ENCODE data around the gene ATF7.
"Not testable (repeated sequence)": the region's sequence is repeated elsewhere in the genome, so short reads cannot be mapped to it uniquely, and the experiment has no call there.

The ATF7 gene

DNA sequence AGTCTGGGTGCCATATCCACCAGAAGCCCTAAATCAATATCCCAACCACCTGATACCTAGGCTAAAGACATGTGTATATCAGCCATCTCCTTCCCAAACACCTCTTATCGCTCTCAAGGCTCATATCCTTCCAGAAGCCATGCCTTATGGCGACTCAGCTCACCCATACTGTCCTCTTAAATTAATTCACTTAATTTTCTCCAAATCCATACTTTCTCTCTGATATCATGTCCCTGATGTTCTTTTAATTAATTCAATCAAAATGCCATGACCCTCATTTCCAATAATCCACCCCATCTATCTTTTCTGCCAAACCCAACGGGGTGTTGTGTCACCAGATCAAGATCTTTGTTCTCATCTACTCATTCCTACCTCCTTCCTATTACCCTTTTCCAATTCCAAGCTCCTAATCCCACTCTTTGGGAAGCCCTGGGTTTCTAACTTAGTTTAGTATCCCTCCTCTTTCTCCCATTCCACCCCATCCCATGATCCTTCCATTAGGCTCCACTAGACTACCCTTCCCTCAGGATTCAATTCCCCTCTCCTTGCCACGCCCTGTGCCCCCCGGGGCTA, 723 bp downstream of the ATF7 start:
- no peak for DNase-seq

DNA sequence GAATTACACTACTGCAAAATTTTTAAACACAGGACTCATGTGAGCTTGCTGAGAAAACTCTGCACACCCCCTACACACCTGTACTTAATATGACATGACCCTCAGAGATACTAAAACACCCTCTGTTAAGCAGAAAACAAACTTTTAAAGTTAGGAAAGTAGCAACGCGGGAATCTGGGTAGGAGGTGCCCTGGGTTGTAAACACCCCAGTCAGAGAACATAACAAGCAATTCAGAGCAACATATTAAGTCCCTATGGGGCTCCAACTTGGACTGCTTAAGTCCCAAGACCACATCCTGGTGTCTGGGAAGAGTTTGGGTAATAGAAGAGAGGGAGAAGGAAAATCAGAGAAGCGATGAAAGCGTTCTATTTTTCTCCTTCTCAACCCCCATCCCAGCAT, 1.2 kb downstream of the ATF7 start:
- DNase-seq, result no peak

DNA sequence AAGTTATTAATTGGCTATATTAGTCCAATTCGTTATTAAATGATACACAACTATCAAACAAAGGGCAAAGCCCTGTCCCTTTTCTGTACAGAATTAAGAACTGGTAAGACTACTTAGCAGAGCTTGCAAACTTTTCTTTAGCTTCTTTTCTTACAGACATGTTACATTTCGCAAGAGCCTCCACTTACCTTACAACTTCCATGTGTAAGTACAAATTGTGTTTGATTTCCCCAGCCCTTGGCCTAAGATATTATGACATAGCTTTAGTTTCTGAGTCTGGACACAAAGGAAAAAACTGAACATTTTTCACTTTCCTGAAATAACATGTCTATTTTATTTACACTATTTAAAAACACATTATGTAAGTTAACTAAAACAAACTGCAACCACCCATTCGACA, 1.7 kb downstream of the ATF7 start:
- no peak for DNase-seq

DNA sequence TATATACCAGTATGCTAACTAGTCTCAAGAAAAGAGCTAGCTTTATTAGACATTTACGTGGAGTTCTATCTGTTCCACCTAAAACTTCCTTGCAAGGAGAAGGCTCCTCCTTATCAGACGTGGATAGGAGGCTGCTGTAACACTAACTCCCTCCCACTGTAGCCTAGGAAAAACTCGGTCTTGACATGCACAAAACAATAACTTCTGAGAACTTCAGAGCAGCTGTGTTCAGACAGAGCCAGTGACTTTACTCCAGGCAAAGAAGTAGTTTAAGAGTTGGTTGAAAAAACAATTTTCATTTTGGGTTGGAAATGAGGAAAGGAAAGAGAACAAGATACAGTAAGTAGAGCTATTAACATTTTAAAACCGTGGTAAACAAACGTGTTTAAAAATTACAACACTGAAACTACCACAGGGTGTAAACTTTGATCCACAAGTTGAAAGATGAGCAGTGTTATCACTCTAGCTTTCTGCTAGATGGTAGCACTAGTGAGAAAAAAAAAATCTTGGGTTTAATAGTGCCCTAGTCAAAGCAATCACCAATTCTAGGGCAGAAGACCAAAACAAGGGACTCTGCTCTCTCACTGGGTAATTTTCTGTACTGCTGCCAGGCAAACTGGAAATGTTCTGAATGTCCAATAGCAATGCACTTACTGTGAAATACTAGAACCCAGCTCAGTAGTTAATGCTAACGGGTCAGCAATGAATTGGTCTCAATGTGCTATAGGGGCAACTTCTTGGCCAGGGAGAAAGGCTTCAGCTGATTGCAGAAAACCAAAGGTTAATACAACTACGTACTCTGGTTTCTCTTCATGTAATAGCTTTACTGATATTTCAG, 2.4 kb downstream of the ATF7 start:
- no peak for DNase-seq

DNA sequence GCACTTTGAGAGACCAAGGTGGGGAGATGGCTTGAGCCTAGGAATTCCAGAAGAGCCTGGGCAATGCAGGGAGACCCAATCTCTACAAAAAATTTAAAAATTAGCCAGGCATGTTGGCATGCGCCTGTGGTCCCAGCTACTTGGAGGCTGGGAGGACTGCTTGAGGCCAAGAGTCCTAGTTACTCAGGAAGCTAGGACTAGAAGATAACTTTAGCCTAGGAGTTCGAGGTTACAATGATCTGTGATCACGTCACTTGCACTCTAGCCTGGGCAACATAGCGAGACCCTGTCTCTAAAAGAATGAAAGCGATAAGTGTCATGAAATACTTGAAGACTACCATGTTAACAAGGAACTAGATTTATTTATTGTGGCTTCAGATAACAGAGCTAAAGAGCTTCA, 3.5 kb downstream of the ATF7 start:
- DNase-seq, result no peak

DNA sequence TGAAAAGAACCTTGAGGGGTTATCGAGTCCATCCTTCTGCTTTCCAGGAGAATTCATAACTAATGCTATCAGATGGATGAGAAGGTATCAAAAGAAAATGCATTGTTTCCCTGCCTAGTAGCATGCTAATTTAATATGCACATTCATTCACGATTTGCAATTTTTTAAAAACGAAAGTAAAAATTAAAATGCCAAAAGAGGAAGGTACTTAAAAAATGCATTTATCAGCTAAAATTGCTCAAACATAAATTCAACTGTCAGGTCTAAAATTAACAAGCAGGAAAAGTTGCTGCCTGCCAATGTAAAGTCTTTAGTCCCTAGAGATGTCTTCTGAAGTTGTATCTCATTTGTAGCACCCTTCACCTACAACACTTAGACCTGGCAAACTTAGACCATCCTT, 7.9 kb downstream of the ATF7 start:
- no peak for DNase-seq

DNA sequence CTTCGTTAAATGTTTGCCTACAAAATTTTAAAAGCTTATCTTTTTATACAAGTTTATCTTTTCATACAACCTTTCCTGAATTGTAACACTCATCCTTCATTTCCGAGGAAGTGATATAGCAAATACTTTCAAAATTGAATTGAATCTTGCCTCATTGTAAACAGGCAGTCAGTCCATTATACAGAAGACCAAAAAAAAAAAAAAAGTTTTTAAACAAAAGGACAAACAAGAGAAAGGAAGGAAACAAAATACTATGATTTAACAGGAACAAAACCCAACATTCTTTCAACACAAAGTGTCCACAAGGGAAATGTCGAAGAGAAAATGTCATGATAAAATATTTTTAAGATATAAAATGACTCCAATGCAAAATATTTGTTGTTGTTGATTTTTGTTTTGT, 8.5 kb downstream of the ATF7 start:
- DNase-seq, result no peak

DNA sequence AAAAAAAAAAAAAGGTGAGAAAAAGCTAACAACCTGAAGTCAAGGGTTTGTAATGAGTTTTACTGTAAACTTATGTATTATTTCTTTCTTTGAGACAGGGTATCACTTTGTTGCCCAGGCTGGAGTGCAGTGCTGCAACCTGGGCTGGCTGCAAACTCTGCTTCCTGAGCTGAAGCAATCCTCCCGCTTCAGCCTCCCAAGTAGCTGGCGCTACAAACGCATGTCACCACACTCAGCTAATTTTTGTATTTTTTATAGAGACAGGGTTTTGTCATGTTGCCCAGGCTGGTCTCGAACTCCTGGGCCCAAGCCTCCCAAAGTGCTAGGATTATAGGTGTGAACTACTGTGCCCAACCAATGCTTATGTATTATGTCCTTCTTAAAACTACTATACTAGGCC, 9.2 kb downstream of the ATF7 start:
- DNase-seq, result no peak

DNA sequence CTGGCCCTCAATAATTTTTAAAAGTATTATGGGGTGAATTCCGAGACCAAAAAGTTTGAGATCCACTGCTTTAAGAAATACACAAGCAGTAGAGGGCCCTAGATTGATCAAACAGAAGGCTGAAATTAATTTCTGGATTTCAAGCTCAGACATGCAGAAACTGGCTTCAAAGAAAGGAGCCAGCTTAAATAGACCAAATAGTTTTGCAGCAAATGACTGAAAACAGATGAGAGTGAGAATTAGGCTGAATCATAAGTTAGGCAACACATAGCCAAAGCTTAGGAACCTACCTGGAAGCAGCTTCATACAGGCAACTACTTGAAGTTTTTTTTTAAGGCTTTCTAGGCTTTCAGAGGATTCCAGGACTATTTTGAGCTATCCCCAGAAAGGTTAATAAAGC, 12.4 kb downstream of the ATF7 start:
- DNase-seq, result no peak

DNA sequence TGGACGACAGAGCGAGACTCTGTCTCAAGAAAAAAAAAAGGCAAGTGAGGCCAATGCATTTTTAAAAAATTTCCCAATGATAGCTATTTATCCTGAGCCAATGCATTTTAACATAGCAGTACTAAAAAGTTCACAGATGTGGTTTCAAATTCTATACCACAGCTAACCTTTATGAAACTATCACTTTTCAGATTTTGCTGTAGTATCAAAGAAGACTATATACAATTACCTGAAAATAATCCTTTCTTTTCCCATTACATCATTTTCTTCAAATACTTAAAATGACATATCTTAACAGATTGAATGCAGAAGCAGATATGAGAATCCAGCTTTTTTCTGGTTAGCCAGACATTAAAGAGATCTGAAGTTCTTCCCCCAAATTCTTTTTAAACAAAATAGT, 13.2 kb downstream of the ATF7 start:
- DNase-seq, result no peak

DNA sequence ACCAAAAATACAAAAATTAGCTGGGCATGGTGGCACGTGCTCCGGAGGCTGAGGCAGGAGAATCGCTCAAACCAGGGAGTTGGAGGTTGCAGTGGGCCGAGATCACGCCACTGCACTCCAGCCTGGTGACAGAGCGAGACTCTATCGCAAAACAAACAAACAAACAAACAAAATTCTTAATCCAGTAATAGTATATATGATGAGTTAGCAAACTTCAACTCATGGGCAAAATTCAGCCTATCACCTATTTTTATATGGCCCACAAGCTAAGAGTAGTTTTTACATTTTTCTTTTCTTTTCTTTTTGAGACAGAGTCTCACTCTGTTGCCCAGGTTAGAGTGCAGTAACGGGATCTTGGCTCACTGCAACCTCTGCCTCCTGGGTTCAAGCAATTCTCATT, 14.9 kb downstream of the ATF7 start:
- no peak for DNase-seq

DNA sequence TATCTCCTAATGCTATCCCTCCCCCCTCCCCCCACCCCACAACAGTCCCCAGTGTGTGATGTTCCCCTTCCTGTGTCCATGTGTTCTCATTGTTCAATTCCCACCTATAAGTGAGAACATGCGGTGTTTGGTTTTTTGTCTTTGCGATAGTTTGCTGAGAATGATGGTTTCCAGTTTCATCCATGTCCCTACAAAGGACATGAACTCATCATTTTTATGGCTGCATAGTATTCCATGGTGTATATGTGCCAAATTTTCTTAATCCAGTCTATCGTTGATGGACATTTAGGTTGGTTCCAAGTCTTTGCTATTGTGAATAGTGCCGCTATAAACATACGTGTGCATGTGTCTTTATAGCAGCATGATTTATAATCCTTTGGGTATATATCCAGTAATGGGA, 19.5 kb downstream of the ATF7 start:
- not testable (repeated sequence) for DNase-seq

DNA sequence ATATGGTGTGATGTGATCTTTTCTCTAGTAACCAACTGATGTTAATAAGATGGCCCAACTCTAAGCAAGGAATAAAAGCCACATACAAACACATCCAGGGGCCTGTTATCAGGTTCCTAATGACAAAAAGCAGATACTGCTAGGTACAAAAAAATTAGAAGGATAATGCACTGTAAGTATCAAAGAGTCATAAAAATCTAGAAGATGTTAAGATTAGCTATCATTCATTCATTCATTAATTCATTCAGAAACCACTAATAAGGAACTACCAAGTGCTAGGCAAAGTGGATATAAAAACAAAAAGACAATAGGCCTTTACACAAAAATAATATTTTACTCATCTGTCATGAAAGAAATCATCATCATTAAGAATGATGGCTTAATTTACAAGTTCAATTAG, 21.6 kb downstream of the ATF7 start:
- no peak for DNase-seq

DNA sequence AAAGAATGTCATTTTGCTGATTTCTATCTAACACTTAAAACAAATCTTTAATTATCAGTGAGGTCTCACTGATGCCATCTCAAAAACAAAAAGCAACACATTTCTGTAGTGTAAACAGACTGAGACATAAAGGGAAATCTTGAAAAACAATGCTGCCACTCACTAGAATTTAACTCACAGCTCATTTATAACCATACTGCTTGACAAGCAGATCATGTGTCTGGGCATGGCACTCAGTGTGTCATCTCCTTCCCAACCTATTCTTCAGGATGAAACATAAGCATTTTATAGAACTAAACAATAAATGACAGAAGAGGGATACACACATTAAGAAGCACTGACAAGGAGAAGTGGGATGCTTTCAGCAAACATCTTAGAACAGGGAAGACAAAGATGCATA, 22.4 kb downstream of the ATF7 start:
- DNase-seq, result no peak

DNA sequence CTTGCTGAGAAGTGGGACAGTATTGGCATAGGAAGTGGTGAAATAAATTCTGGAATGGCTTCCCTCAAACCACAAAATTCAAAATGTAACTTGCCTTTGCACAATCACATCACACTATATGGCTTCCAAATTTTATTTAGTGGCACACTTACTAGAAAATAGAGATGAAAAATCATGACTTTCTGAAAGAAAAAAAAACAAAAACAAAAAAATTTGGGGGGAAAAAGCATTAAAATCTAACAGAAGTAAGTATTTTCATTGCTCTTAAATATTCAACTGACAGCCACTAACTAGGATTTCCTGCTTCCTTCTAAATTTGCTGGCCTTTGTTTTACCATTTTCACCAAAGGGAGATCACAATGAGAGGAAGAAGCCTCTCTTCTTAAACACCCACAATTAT, 23.0 kb downstream of the ATF7 start:
- no peak for DNase-seq

DNA sequence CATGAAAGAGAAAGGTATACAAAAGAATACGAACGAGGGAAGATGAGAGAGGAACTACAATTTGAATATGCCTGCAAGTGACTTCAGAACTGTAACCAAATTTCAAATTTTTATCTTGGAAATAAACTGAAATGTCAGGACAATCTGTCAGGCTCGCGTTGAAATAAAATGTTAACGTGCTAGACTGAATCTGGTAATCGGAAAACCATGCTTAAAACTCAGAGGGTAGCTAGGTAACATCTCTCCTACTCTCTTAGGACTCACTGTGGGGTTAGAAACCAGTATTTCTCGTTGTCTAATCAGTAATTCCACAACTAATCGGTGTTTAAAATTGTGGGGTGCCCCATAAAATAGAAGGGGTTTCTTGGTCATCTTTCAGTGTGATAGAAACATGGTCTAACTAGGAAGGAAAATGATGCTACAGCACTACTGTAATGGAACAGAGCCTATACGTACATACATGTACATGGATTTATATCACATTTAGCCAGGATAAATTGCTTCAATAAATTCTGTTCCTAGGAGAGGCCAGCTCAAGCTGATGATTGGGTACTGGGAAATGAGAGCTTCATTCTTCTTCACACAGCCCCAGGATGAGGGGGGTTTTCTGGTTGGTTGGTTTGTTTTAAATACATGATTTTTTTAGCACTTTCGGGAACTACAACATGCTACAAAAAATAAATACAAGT, 23.9 kb downstream of the ATF7 start:
- DNase-seq, result no peak

DNA sequence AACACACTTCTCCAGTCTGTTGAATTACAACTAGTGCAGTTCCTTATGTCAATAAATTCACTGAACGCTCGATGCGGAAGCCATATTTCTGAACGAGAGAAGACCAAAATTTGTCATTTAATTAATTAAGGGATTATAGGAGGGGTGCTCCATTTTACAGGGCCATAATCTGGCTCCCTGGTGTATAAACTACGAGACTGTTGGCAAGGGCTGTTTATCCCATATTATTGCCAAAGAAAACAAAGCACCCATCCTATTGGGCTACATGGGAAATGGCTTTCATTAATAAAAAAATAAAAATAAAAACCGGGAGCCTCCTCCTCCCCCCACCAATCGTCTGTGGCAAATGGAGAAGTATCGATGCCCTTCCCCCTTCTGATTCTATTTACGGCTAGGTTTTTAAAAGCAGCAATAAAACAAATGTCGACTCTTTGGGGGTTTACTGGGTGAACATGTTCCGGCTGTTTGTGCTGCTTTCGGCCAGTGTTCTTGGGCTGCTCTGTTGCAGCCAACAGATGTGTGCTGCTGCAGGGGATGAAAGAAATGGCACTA, 24.8 kb downstream of the ATF7 start:
- DNase-seq, result no peak

DNA sequence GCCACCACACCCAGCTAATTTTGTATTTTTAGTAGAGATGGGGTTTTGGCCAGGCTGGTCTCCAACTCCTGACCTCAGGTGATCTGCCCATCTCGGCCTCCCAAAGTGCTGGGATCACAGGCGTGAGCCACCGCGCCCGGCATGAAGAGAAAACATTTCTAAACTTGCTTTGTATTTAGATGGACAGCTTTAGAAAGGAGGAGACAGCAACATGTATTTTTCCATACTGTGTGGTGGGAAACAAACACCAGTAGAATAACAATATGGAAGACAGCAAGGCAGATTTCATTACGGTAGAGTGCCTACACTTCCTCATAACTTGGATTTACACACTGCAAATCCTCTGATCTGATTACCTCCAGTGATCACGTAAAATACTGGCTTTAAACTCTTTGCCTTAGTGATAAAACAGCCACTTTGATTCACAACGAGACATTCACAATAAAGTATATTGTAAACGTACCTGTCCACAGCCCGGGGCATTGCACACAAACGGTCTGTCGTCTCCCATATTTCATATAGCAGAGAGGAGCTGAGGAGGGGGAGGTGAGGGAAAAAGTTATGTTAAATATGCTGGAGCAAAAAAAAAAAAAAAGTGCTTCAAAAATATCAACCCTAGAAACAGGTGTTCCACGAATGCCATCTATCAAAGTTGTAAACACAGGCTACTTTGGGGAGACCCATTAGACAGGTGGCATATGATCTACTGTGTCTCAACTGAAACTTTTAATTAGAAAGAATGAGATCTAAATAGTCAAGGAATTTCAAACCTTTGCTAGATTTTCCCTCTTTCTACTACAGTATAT, 25.5 kb downstream of the ATF7 start:
- no peak for DNase-seq

DNA sequence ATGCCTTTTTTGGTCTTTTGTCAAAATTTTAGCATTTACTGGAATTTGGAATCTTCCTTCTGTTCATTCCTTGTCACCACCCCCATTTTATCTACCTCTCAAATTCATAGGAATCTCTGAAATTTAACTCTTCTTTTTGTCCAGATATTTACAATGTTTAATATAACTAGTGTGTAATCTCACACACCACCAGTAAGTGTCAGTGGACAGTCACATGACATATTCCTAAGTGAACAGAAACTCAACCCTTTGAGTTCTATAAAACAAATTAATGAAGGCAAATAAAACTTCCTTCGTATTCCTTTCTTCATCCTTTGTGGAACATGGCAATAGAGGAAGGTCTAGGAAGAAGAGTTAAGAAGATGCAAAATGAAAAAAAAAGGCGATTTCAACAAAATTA, 26.6 kb downstream of the ATF7 start:
- no peak for DNase-seq

DNA sequence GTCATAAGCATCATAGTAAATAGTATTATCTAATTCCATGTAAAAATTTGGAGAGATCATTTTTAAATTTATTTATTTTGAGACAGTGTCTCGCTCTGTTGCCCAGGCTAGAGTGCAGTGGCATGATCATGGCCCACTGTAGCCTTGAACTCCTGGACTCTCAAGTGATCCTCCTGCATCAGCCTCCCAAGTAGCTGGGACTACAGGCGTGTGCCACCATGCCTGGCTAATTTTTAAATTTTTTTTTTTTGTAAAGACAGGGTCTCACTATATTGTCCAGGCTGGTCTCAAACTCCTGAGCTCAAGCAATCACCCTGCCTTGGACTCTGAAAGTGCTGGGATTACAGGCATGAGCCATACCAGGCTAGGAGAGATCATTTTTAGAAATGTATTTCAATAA, 27.2 kb downstream of the ATF7 start:
- DNase-seq, result not testable (repeated sequence)

DNA sequence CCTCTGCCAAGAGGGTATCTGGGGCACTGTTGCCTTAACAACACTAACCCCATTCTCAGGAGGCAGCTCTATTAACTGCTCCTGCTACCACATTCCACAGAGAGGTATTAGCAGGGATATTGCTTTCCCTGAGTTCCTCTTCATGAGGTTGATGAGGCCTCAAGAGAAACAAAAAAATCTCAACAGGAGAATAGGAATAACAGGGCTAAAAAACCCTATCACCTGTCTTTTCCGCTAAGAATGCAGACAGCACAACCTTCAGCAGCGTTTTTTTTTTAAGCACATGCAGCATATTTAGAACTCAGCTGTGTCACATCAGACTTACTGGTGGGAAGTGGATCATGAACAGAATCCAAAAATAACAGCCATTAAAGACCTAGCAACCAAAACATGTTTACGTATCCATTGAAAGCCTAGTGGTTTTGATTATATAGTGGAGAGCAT, 29.2 kb downstream of the ATF7 start:
- DNase-seq, result no peak

DNA sequence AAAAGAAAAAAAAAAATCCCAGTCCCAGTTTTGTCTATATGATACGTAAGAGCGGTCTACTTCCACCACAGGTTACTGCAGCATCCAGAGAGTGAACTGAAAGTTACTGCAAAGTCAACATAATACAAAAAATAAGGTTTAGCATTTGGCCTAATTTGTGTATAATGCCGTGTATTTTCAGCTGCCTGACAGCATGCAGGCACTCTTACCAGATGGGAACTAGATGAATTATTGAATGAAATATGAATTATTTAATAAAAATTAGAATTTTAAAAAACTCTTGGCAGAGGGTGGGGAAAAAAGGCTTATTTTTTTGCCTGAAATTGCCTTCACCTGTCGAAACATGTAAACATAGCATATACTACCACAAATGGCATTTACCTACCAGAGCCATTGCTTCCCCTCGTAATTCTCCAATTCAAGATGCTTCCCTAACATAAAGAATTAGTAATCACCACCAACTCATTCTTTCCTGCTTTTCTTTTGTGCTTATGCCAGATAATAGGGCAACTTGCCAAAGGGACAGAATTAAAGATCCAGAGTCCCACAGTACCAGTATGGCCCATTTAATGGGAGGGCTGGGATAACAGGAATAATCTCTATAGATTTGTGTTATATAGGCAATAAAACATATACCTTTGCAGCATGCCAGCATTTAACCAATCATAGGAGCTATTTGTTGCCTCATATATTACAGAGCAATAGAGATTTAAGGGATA, 31.1 kb downstream of the ATF7 start:
- DNase-seq, result no peak
